ENCODE measurements around the gene EIF4G1. TPM values are rescaled to one million over a fixed set of nuclear protein-coding genes. Genes with fewer than 3 reads are reported as not detected.
"Not testable (repeated sequence)": the region's sequence is repeated elsewhere in the genome, so short reads cannot be mapped to it uniquely, and the experiment has no call there.

The EIF4G1 gene, protein sequence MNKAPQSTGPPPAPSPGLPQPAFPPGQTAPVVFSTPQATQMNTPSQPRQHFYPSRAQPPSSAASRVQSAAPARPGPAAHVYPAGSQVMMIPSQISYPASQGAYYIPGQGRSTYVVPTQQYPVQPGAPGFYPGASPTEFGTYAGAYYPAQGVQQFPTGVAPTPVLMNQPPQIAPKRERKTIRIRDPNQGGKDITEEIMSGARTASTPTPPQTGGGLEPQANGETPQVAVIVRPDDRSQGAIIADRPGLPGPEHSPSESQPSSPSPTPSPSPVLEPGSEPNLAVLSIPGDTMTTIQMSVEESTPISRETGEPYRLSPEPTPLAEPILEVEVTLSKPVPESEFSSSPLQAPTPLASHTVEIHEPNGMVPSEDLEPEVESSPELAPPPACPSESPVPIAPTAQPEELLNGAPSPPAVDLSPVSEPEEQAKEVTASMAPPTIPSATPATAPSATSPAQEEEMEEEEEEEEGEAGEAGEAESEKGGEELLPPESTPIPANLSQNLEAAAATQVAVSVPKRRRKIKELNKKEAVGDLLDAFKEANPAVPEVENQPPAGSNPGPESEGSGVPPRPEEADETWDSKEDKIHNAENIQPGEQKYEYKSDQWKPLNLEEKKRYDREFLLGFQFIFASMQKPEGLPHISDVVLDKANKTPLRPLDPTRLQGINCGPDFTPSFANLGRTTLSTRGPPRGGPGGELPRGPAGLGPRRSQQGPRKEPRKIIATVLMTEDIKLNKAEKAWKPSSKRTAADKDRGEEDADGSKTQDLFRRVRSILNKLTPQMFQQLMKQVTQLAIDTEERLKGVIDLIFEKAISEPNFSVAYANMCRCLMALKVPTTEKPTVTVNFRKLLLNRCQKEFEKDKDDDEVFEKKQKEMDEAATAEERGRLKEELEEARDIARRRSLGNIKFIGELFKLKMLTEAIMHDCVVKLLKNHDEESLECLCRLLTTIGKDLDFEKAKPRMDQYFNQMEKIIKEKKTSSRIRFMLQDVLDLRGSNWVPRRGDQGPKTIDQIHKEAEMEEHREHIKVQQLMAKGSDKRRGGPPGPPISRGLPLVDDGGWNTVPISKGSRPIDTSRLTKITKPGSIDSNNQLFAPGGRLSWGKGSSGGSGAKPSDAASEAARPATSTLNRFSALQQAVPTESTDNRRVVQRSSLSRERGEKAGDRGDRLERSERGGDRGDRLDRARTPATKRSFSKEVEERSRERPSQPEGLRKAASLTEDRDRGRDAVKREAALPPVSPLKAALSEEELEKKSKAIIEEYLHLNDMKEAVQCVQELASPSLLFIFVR (N-terminal part only)
- total RNA-seq (206 and 254 TPM in 2 replicates), polyA plus RNA-seq (200 and 204 TPM in 2 replicates)

GRCh38 chr3:184314363-184314699 lies at the start of gene EIF4G1:
TSS of gene EIF4G1 (plus strand) at chr3:184314606. CDS start at chr3:184315797, 1,191 bp downstream.
- Histone ChIP-seq H3K27ac (peak within 1 kb of the TSS; percentile 98), H4K20me1 (ENCODE audit: insufficient read depth, poor library complexity, severe bottlenecking) (peaks cover 41% of the 10 kb centered on the region), H3K4me2 (peak within 1 kb of the TSS; percentile 98), H2AFZ (peak within 1 kb of the TSS; percentile 84), H3K36me3 (replicated peaks; ENCODE audit: insufficient read depth, low read depth) (no peaks in the 10 kb centered on the region), H3K9me3 (ENCODE audit: low read depth) (no peaks in the 10 kb centered on the region), H3K4me3 (peak within 1 kb of the TSS; percentile 98), H3K79me2 (peaks cover 46% of the 10 kb centered on the region), H3K4me1 (ENCODE audit: insufficient read depth) (peaks cover 22% of the 10 kb centered on the region), H3K27me3 (no peaks in the 10 kb centered on the region), H3K9me2 (replicated peaks; ENCODE audit: insufficient read depth) (no peaks in the 10 kb centered on the region)
- TF ChIP-seq EZH2 (IDR thresholded peaks at IDR 0.05; ENCODE audit: borderline replicate concordance) (no peak), EZH2phosphoT487 (IDR thresholded peaks at IDR 0.05; ENCODE audit: low read depth, severe bottlenecking, unreplicated experiment) (no peak), CTCF (IDR thresholded peaks at IDR 0.05; ENCODE audit: poor library complexity) (no peak)
- 5% methylated on average over 8 of the region's 40 CpGs for WGBS (ENCODE audit: low lambda C conversion rate, missing lambda C conversion rate)
- peak; percentile 98 for DNase-seq (ENCODE audit: low spot score)

- H3K9me2 ChIP-seq (replicated peaks; ENCODE audit: insufficient read depth); H3K27ac ChIP-seq; DNase-seq (ENCODE audit: low spot score); H3K4me2 ChIP-seq; H2AFZ ChIP-seq; H3K4me3 ChIP-seq; H4K20me1 ChIP-seq (ENCODE audit: insufficient read depth, poor library complexity, severe bottlenecking); H3K4me1 ChIP-seq (ENCODE audit: insufficient read depth); H3K36me3 ChIP-seq (replicated peaks; ENCODE audit: insufficient read depth, low read depth); H3K79me2 ChIP-seq; H3K9me3 ChIP-seq (ENCODE audit: low read depth): not testable (repeated sequence)
- H3K27me3 ChIP-seq, result peaks cover 38% of the 10 kb centered on the region
- WGBS (ENCODE audit: low lambda C conversion rate, missing lambda C conversion rate), result 100% methylated on average over 1 of the region's 1 CpG
Measured at GRCh38 chr3:184267249-184267648, 47.2 kb upstream of the EIF4G1 start.

GRCh38 chr3:184272269-184272668 lies 42.1 kb upstream of the EIF4G1 start:
- H3K27ac ChIP-seq, result no peak overlapping the region
- H3K27me3 ChIP-seq, result peaks cover 50% of the 10 kb centered on the region
- WGBS (ENCODE audit: low lambda C conversion rate, missing lambda C conversion rate), result no CpG with 5 or more reads among the region's 1 CpG
- no peak for TF ChIP-seq CTCF (IDR thresholded peaks at IDR 0.05; ENCODE audit: poor library complexity)
- TF ChIP-seq EZH2 (IDR thresholded peaks at IDR 0.05; ENCODE audit: borderline replicate concordance), result no peak
- TF ChIP-seq EZH2phosphoT487 (IDR thresholded peaks at IDR 0.05; ENCODE audit: low read depth, severe bottlenecking, unreplicated experiment), result no peak
- no peaks in the 10 kb centered on the region for H3K4me1 ChIP-seq (ENCODE audit: insufficient read depth)
- H3K4me3 ChIP-seq, result no peak overlapping the region
- H3K9me2 ChIP-seq (replicated peaks; ENCODE audit: insufficient read depth), result no peaks in the 10 kb centered on the region
- H3K79me2 ChIP-seq, result no peaks in the 10 kb centered on the region
- no peaks in the 10 kb centered on the region for H4K20me1 ChIP-seq (ENCODE audit: insufficient read depth, poor library complexity, severe bottlenecking)
- no peaks in the 10 kb centered on the region for H3K36me3 ChIP-seq (replicated peaks; ENCODE audit: insufficient read depth, low read depth)
- H2AFZ ChIP-seq, result no peak overlapping the region
- no peak overlapping the region for H3K4me2 ChIP-seq
- no peak for DNase-seq (ENCODE audit: low spot score)
- H3K9me3 ChIP-seq (ENCODE audit: low read depth), result no peaks in the 10 kb centered on the region

Data from hepatocyte (in vitro differentiated cells).